ENCODE measurements around the gene NXPH2.
A peak's percentile ranks its signal among the peaks of the same experiment; 100 is the strongest.

The NXPH2 gene

DNA sequence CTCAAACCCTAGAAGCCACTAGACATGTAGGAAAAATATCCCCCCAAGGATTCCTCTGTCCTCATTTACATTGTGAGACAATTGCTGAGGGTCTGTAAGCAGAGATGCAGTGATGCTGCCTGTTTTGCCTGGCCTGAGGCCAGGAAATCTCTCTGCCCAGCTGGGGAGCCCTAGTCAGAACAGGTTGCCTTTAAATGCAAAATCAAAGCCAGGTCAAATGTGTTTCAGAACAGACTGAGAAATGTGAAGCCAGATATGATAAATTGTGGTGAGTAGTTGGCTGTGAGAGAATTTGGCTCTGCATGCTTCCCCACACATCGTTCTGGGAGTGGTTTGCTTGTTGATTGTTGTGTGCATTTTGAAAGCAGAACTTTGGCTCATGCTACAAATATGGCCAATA is 38.4 kb upstream of the NXPH2 start:
- DNase-seq, result no peak
- TF ChIP-seq, protein P1, sequence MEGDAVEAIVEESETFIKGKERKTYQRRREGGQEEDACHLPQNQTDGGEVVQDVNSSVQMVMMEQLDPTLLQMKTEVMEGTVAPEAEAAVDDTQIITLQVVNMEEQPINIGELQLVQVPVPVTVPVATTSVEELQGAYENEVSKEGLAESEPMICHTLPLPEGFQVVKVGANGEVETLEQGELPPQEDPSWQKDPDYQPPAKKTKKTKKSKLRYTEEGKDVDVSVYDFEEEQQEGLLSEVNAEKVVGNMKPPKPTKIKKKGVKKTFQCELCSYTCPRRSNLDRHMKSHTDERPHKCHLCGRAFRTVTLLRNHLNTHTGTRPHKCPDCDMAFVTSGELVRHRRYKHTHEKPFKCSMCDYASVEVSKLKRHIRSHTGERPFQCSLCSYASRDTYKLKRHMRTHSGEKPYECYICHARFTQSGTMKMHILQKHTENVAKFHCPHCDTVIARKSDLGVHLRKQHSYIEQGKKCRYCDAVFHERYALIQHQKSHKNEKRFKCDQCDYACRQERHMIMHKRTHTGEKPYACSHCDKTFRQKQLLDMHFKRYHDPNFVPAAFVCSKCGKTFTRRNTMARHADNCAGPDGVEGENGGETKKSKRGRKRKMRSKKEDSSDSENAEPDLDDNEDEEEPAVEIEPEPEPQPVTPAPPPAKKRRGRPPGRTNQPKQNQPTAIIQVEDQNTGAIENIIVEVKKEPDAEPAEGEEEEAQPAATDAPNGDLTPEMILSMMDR (IDR thresholded peaks at IDR 0.05; ENCODE audit: low read depth, low read length), result no peak
- no peak overlapping the region for H3K4me3 ChIP-seq (ENCODE audit: low read depth, low read length)
- no peaks in the 10 kb centered on the region for H3K9me3 ChIP-seq (ENCODE audit: severe bottlenecking)
- H3K36me3 ChIP-seq, result no peaks in the 10 kb centered on the region
- no peak overlapping the region for H3K27ac ChIP-seq
- H3K27me3 ChIP-seq (ENCODE audit: insufficient read depth, low read depth, severe bottlenecking), result no peaks in the 10 kb centered on the region

DNA sequence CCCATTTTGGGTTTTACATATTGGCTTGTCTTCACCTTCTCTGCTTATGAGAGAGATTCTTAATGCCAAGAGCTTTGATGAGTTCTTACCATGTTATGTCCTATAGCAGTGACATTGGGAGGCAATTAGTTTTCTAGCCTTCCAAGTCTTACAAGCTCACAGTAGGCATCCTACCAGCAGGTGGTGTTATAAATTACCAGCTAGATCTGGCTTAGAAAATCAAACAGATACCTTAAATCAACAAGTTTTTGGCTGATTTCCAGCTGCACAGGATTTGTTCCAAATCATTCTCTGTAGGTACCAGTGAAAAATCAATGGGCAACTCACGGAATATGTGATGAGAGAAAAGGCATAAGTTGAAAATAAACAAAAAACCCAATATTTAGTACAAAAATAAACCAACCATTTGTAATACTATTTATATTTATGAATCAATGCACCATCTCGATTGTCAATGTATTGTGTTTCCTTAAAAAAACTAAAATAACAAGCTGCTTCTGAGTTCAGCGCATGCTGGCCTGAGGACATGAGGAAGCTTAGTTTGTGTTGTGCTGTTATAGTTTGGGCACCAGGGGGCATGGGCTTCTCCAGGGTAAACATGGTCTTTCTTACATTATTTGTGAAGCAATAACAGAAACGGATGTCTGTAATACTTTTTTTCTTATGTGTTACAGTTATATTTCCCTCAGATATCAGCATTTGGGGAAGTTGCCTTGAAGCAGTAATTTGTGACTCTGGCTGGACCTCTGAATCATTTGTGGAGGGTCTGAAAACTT is 34.1 kb upstream of the NXPH2 start:
- TF ChIP-seq, protein P1 (IDR thresholded peaks at IDR 0.05; ENCODE audit: low read depth, low read length), result peak; percentile 41; the same call in 1 of the 2 replicates
- no peaks in the 10 kb centered on the region for H3K27me3 ChIP-seq (ENCODE audit: insufficient read depth, low read depth, severe bottlenecking)
- H3K36me3 ChIP-seq, result no peaks in the 10 kb centered on the region
- peak; percentile 16 for DNase-seq
- no peak overlapping the region for H3K27ac ChIP-seq
- no peaks in the 10 kb centered on the region for H3K9me3 ChIP-seq (ENCODE audit: severe bottlenecking)
- H3K4me3 ChIP-seq (ENCODE audit: low read depth, low read length), result no peak overlapping the region

DNA sequence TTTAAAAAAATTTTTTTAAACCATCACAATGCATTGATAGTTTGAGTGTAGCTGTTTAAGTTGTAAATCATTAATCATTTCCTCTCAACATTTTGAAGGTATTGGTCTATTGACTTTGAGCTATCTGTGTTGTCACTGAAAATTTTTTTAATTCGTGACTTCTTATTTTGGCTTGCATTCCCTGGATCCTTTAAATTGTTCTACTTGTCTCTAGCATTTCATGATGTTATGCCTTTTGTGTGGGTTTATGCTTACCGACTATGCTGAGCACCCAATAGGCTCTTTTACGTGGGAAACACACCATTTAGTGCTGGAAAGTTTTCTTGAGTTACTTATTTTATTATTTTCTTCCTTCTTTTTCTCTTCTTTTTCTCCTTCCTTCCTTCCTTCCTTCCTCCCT is 31.2 kb upstream of the NXPH2 start:
- Histone ChIP-seq H3K36me3 (no peaks in the 10 kb centered on the region), H3K9me3 (ENCODE audit: severe bottlenecking) (no peaks in the 10 kb centered on the region), H3K27ac (no peak overlapping the region), H3K27me3 (ENCODE audit: insufficient read depth, low read depth, severe bottlenecking) (no peaks in the 10 kb centered on the region), H3K4me3 (ENCODE audit: low read depth, low read length) (no peak overlapping the region)
- TF ChIP-seq, protein P1 (IDR thresholded peaks at IDR 0.05; ENCODE audit: low read depth, low read length), result no peak
- DNase-seq, result no peak

DNA sequence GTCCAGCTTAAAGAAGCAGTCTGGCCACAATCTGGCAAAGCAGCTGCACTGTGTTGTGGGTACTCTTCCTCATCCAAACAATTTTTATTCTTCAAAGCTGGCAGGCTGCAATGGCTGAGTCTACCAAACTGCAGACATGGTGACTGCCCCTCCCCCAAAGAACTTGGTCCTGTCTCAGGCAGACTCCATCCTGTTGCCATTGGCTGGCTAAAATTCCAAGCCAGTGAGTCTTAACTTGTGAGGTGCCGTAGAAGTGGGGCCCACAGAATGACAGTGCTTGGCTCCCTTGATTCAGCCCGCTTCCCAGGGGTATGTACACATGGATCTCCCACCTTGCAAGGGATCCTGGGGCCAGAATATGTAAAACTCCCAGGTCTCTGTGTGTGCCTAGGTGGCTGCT is 14.5 kb upstream of the NXPH2 start:
- no peaks in the 10 kb centered on the region for H3K36me3 ChIP-seq
- H3K27ac ChIP-seq, result no peak overlapping the region
- TF ChIP-seq, protein P1 (IDR thresholded peaks at IDR 0.05; ENCODE audit: low read depth, low read length), result no peak
- no peaks in the 10 kb centered on the region for H3K27me3 ChIP-seq (ENCODE audit: insufficient read depth, low read depth, severe bottlenecking)
- H3K4me3 ChIP-seq (ENCODE audit: low read depth, low read length), result no peak overlapping the region
- no peaks in the 10 kb centered on the region for H3K9me3 ChIP-seq (ENCODE audit: severe bottlenecking)
- no peak for DNase-seq

DNA sequence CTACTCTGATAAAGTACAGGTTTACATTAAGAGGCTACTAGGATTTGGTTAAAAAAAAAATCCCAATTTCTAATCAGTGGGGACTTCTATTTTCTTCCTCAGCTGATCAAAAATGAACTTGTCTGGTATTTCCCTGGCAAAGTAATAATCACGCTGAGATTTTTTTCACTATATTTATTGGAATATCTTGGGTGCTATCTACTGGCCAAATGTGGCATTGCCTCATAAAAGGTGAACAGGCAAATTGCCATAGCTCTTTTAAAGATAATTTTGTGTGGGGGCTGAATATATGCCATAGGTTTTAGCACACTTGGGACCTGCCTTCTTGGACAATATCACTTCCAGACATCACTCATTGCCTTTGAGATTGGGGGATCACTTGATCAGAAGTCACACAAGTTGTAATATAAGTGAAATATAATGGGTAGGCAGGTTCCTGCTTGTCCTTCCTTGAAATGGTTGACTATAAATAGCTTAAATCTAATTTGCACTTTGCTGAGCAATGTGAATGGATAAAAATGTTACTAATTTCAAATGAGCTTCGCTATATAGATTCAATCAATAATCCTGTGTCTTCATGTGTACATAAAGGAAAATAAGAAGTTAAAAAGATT is 7.0 kb upstream of the NXPH2 start:
- no peak overlapping the region for H3K27ac ChIP-seq
- no peaks in the 10 kb centered on the region for H3K27me3 ChIP-seq (ENCODE audit: insufficient read depth, low read depth, severe bottlenecking)
- no peaks in the 10 kb centered on the region for H3K36me3 ChIP-seq
- TF ChIP-seq, protein P1 (IDR thresholded peaks at IDR 0.05; ENCODE audit: low read depth, low read length), result peak; percentile 39; the same call in 1 of the 2 replicates
- DNase-seq, result no peak
- H3K4me3 ChIP-seq (ENCODE audit: low read depth, low read length), result no peak overlapping the region
- H3K9me3 ChIP-seq (ENCODE audit: severe bottlenecking), result no peaks in the 10 kb centered on the region
